ENCODE data around the gene VWC2L. TPM values are rescaled to one million over a fixed set of nuclear protein-coding genes. Genes with fewer than 3 reads are reported as not detected.

The VWC2L gene
- not detected for total RNA-seq

GRCh38 chr2:214410918-214411554 is at the start of gene VWC2L:
VWC2L (plus strand) TSS chr2:214411054; CDS start chr2:214414194, 3,140 bp downstream.
- ATAC-seq: no peak
- Mint-ChIP-seq H3K27me3 (peaks cover 5% of the 10 kb centered on the region), H3K4me3 (no peak within 1 kb of the TSS), H3K4me1 (no peaks in the 10 kb centered on the region), H3K36me3 (ENCODE audit: low read depth) (no peaks in the 10 kb centered on the region), H3K9me3 (ENCODE audit: low read depth) (no peaks in the 10 kb centered on the region), H3K27ac (no peak within 1 kb of the TSS)
- POLR2A ChIA-PET: no interaction called here
- intact Hi-C loops (cut with DNase I, micrococcal nuclease): no loop called here
- peak; percentile 58 for DNase-seq
- CTCF ChIA-PET: no interaction called here

GRCh38 chr2:214361116-214361515 is 49.7 kb upstream of the VWC2L start:
- no peak overlapping the region for H3K27ac Mint-ChIP-seq
- no peak for ATAC-seq
- POLR2A ChIA-PET: no interaction called here
- no peak overlapping the region for H3K4me3 Mint-ChIP-seq
- intact Hi-C loops (cut with DNase I, micrococcal nuclease): no loop called here
- peaks cover 4% of the 10 kb centered on the region for H3K27me3 Mint-ChIP-seq
- no peaks in the 10 kb centered on the region for H3K36me3 Mint-ChIP-seq (ENCODE audit: low read depth)
- no peak for DNase-seq
- CTCF ChIA-PET: no interaction called here
- no peaks in the 10 kb centered on the region for H3K4me1 Mint-ChIP-seq
- peaks cover 9% of the 10 kb centered on the region for H3K9me3 Mint-ChIP-seq (ENCODE audit: low read depth)

- intact Hi-C loops (cut with DNase I, micrococcal nuclease): no loop called here
- Mint-ChIP-seq H3K4me3 (no peak overlapping the region), H3K27ac (no peak overlapping the region), H3K4me1 (no peaks in the 10 kb centered on the region), H3K9me3 (ENCODE audit: low read depth) (no peaks in the 10 kb centered on the region), H3K27me3 (peaks cover 4% of the 10 kb centered on the region), H3K36me3 (ENCODE audit: low read depth) (no peaks in the 10 kb centered on the region)
- no peak for ATAC-seq
- ChIA-PET POLR2A (no interaction called here), CTCF (no interaction called here)
- no peak for DNase-seq
Observed at GRCh38 chr2:214365549-214365948, 45.3 kb upstream of the VWC2L start.

DNA sequence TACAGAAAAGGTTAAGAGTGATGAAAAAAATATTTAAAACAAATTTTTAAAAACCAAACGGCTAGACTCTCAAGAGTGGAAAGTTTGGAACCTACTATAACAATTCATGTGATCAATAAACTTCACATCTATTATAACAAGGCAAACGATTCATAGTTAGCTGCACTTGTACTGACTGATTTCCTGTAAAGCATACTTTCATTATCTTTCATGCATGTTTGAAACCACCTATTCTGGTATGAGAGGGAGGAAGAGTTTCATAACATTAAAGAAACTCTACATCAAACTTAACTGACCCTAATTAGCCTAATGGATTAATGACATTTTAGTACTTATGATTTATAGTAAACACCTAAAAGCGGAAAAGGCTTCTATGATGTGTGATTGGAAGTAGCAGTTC is 43.7 kb upstream of the VWC2L start:
- ChIA-PET CTCF (no interaction called here), POLR2A (no interaction called here)
- H3K4me3 Mint-ChIP-seq: no peak overlapping the region
- peaks cover 4% of the 10 kb centered on the region for H3K27me3 Mint-ChIP-seq
- no peaks in the 10 kb centered on the region for H3K9me3 Mint-ChIP-seq (ENCODE audit: low read depth)
- H3K27ac Mint-ChIP-seq: no peak overlapping the region
- intact Hi-C loops (cut with DNase I, micrococcal nuclease): no loop called here
- DNase-seq: no peak
- ATAC-seq: no peak
- no peaks in the 10 kb centered on the region for H3K4me1 Mint-ChIP-seq
- H3K36me3 Mint-ChIP-seq (ENCODE audit: low read depth): no peaks in the 10 kb centered on the region

DNA sequence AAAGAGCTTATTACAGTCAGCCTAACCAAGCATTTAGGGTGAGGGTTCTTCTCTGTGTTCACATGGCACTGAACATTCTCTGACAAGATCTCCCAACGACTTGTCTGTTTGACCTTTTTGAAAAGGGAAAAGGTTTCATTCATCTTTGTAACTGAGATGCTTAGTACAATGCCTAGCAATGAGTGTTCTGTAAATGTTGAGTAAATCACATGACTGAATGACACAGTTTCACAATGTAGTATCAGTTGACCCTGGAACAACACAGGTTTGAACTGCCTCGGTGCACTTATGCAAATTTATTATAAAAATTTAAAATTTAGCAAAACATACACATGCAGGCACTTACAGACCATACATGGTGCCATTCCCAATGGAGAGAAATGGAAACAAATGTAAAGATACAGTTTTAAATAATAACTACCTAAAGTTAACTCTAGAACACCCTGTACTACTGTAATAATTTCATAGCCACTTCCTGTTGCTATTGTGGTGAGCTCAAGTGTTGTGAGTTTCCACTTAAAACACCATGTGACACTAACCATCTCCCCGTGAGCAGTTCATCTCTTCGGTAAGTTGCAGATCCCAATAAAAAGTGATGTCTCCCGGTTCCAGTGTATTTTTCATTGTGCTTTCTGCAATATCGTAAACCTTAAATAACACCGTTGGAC is 34.1 kb upstream of the VWC2L start:
- no peak overlapping the region for H3K4me3 Mint-ChIP-seq
- intact Hi-C loops (cut with DNase I, micrococcal nuclease): no loop called here
- POLR2A ChIA-PET: no interaction called here
- no peaks in the 10 kb centered on the region for H3K36me3 Mint-ChIP-seq (ENCODE audit: low read depth)
- no peaks in the 10 kb centered on the region for H3K27me3 Mint-ChIP-seq
- no peak overlapping the region for H3K27ac Mint-ChIP-seq
- no peak for ATAC-seq
- no peak for DNase-seq
- H3K9me3 Mint-ChIP-seq (ENCODE audit: low read depth): no peaks in the 10 kb centered on the region
- CTCF ChIA-PET: no interaction called here
- H3K4me1 Mint-ChIP-seq: no peaks in the 10 kb centered on the region

DNA sequence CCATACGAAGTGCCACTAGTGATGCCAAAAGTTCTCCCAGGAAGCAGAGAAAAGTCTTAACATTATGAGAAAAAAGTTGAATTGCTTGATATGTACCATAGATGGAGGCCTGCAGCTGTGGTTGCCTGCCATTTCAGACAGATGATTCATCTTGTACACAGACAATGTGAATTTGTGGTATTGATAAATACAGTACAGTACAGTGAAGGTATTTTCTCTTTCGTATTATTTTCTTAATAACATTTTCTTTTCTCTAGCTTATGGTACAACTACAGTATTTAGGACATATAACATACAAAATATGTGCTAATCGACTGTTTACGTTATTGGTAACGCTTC is 33.6 kb upstream of the VWC2L start:
- Mint-ChIP-seq H3K4me3 (no peak overlapping the region), H3K27ac (no peak overlapping the region), H3K4me1 (no peaks in the 10 kb centered on the region), H3K36me3 (ENCODE audit: low read depth) (no peaks in the 10 kb centered on the region), H3K27me3 (no peaks in the 10 kb centered on the region), H3K9me3 (ENCODE audit: low read depth) (no peaks in the 10 kb centered on the region)
- POLR2A ChIA-PET: no interaction called here
- DNase-seq: no peak
- ATAC-seq: no peak
- CTCF ChIA-PET: no interaction called here
- intact Hi-C loops (cut with DNase I, micrococcal nuclease): no loop called here

DNA sequence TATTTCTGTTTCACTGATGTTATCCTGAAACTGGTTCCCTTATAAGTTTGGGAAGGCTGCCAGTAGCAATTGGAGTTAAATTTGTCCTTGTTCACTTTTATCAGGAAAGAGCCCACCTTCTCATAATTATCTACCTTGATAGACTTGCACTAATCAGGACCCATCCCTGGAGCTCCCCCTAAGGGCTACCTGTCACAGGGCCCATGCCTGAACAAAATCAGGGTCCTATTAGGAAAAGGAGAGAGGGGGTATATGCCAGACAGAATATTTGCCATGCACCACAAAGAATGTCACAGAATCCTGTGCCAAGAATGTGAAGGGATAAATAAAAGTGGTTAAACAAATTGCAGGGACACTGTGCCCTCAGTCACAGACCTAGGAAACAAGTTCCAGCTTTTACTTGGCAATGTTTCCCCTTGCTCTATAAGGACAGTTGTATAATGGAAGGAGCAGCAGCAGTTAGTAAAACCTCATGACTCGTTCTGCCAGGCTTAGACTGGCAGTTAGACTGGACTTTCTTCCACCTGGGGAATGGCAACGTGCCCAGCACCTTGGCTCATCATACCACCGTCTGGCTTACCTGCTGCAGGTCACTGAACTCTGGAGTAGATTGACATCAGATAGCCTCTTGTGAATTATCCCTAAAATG is 32.3 kb upstream of the VWC2L start:
- no peak for ATAC-seq
- H3K27ac Mint-ChIP-seq: no peak overlapping the region
- H3K9me3 Mint-ChIP-seq (ENCODE audit: low read depth): no peaks in the 10 kb centered on the region
- no peak for DNase-seq
- H3K27me3 Mint-ChIP-seq: no peaks in the 10 kb centered on the region
- CTCF ChIA-PET: no interaction called here
- H3K4me3 Mint-ChIP-seq: no peak overlapping the region
- intact Hi-C loops (cut with DNase I, micrococcal nuclease): no loop called here
- POLR2A ChIA-PET: no interaction called here
- no peaks in the 10 kb centered on the region for H3K4me1 Mint-ChIP-seq
- no peaks in the 10 kb centered on the region for H3K36me3 Mint-ChIP-seq (ENCODE audit: low read depth)

- intact Hi-C loops (cut with DNase I, micrococcal nuclease): no loop called here
- H3K9me3 Mint-ChIP-seq (ENCODE audit: low read depth): no peaks in the 10 kb centered on the region
- POLR2A ChIA-PET: no interaction called here
- CTCF ChIA-PET: interaction anchor here (0.7 kb wide), 1 partner anchor 42 kb away, joined by 3 read pairs; no protein-coding TSS in a partner anchor
- H3K27ac Mint-ChIP-seq: no peak overlapping the region
- H3K4me1 Mint-ChIP-seq: no peaks in the 10 kb centered on the region
- ATAC-seq (no peak), DNase-seq (no peak)
- no peak overlapping the region for H3K4me3 Mint-ChIP-seq
- no peaks in the 10 kb centered on the region for H3K36me3 Mint-ChIP-seq (ENCODE audit: low read depth)
- H3K27me3 Mint-ChIP-seq: no peaks in the 10 kb centered on the region
Observed at GRCh38 chr2:214379227-214379626, 31.6 kb upstream of the VWC2L start.

DNA sequence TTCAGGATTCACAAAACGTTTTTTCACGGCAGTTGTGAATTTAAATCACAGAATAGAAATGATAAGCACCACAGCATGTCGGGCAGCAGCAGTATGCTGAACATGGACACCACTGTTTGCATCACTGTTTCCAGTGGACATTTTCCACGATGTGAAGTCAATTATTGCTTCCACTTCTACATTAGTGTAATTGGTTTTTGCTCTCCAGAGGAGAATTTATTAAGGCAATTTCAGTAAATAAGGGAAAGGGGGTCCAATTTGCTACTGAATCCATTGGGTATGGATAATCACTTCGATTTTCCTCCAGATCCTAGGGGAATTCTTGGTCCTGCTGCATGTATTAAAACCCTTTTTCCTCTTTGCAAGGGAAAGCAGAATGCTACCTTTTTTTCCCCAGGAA is 30.2 kb upstream of the VWC2L start:
- ChIA-PET POLR2A (no interaction called here), CTCF (no interaction called here)
- no peaks in the 10 kb centered on the region for H3K4me1 Mint-ChIP-seq
- H3K36me3 Mint-ChIP-seq (ENCODE audit: low read depth): no peaks in the 10 kb centered on the region
- no peak overlapping the region for H3K4me3 Mint-ChIP-seq
- H3K27ac Mint-ChIP-seq: no peak overlapping the region
- intact Hi-C loops (cut with DNase I, micrococcal nuclease): no loop called here
- no peaks in the 10 kb centered on the region for H3K9me3 Mint-ChIP-seq (ENCODE audit: low read depth)
- H3K27me3 Mint-ChIP-seq: no peaks in the 10 kb centered on the region
- no peak for DNase-seq
- ATAC-seq: no peak

GRCh38 chr2:214382229-214382628 is 28.6 kb upstream of the VWC2L start:
- Mint-ChIP-seq H3K9me3 (ENCODE audit: low read depth) (no peaks in the 10 kb centered on the region), H3K27ac (no peak overlapping the region), H3K27me3 (no peaks in the 10 kb centered on the region), H3K4me3 (no peak overlapping the region), H3K36me3 (ENCODE audit: low read depth) (no peaks in the 10 kb centered on the region), H3K4me1 (no peaks in the 10 kb centered on the region)
- intact Hi-C loops (cut with DNase I, micrococcal nuclease): no loop called here
- ChIA-PET POLR2A (no interaction called here), CTCF (no interaction called here)
- no peak for DNase-seq
- ATAC-seq: no peak

DNA sequence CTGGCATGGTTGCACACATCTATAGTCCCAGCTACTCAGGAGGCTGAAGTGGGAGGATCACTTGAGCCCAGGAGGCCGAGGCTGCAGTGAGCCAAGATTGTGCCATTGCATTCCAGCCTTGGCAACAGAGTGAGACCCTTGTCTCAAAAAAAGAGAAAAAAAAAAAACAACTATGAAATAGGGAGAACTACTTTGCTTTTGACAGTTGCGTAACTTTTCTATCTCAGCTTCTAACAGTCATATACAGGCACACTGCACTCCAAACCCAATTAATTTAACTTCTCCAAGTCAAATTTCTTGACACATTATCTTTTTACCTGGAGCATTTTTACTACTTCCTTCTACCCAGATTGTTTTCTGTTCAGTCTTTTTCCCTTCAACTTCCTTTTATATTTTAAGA is 24.1 kb upstream of the VWC2L start:
- ChIA-PET CTCF (no interaction called here), POLR2A (no interaction called here)
- H3K9me3 Mint-ChIP-seq (ENCODE audit: low read depth): no peaks in the 10 kb centered on the region
- no peak for DNase-seq
- ATAC-seq: no peak
- intact Hi-C loops (cut with DNase I, micrococcal nuclease): no loop called here
- H3K27ac Mint-ChIP-seq: no peak overlapping the region
- H3K36me3 Mint-ChIP-seq (ENCODE audit: low read depth): no peaks in the 10 kb centered on the region
- no peaks in the 10 kb centered on the region for H3K27me3 Mint-ChIP-seq
- H3K4me1 Mint-ChIP-seq: no peaks in the 10 kb centered on the region
- no peak overlapping the region for H3K4me3 Mint-ChIP-seq

DNA sequence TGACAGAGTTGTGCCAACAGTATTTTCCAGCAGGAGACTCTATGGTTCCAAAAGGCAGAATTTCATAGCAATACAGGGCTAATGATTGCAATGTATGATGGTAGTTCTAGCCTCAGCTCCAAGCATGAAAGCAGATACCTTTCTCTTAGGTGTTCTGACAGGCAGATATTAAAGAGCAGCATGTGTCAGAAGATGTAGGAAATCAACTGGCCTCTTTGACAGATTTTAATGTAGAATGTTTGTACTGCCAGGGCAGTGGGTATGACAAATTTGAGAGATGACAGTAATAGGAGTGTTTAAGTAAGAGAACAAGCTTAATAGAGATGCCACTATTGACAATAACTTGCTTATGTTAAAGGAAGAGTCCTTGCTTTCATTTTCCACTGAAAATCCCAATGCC is 21.5 kb upstream of the VWC2L start:
- DNase-seq (no peak), ATAC-seq (no peak)
- intact Hi-C loops (cut with DNase I, micrococcal nuclease): no loop called here
- no peak overlapping the region for H3K27ac Mint-ChIP-seq
- H3K4me1 Mint-ChIP-seq: no peaks in the 10 kb centered on the region
- H3K4me3 Mint-ChIP-seq: no peak overlapping the region
- ChIA-PET POLR2A (no interaction called here), CTCF (no interaction called here)
- H3K27me3 Mint-ChIP-seq: no peaks in the 10 kb centered on the region
- no peaks in the 10 kb centered on the region for H3K36me3 Mint-ChIP-seq (ENCODE audit: low read depth)
- H3K9me3 Mint-ChIP-seq (ENCODE audit: low read depth): no peaks in the 10 kb centered on the region
